ENCODE results near the gene CLDN18. TPM values are rescaled to one million over a fixed set of nuclear protein-coding genes. Genes with fewer than 3 reads are reported as not detected.

CLDN18 gene
- total RNA-seq, 1 experiment from 2014 or later: 0.08 TPM

DNA sequence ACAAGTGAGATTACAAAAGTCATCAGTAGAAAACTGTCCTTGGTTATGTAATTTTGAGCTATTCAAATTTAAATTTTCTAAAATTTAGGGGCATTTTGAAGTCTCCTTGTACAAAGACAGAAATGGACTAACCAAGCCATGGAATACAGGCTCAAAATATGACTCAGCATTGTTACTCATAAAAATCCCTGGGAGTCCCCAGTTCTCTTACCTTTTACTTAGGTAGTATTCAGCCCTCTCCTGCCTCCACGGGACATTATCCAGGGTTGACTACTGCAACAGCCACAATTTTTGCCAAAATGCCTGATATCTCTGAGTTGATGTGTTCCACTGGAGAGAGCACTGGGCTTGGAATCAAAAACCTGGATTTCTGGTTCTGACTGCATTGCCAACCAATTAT lies 25.0 kb downstream of the CLDN18 start:
- H3K27ac ChIP-seq (ENCODE audit: low read length): no peak overlapping the region
- no peak overlapping the region for H3K4me3 ChIP-seq (ENCODE audit: low read depth in 2 of 2, low read length in 2 of 2)
- no peaks in the 10 kb centered on the region for H3K27me3 ChIP-seq (ENCODE audit: control insufficient read depth, insufficient read depth, low read length)
- in situ Hi-C loops (cut with HindIII; ENCODE audit: low pct_unique_long_range_greater_than_20kb, low sequenced_read_pairs): no loop called here
- no peaks in the 10 kb centered on the region for H3K36me3 ChIP-seq (ENCODE audit: control insufficient read depth, insufficient read depth, low read length)
- ATAC-seq: no peak
- H3K9me3 ChIP-seq (ENCODE audit: control insufficient read depth, insufficient read depth, low read depth, low read length): no peaks in the 10 kb centered on the region
- intact Hi-C loops (cut with micrococcal nuclease; ENCODE audit: unreplicated experiment): no loop called here
- no peak for TF ChIP-seq POLR2AphosphoS5 (IDR thresholded peaks at IDR 0.05; ENCODE audit: low read depth, low read length)
- TF ChIP-seq CTCF (IDR thresholded peaks at IDR 0.05): no peak
- TF ChIP-seq TCF7L2 (IDR thresholded peaks at IDR 0.05; ENCODE audit: low read depth, low read length): no peak
- no peak for TF ChIP-seq SIN3A (IDR thresholded peaks at IDR 0.05; ENCODE audit: borderline replicate concordance, insufficient read depth, low read depth, low read length)
- TF ChIP-seq REST (IDR thresholded peaks at IDR 0.05; ENCODE audit: insufficient read depth in 1 of 2, low read depth in 2 of 2, low read length in 1 of 2): no peak
- no TSS peak for BruUV-seq (replicated peaks)
- no peaks in the 10 kb centered on the region for H3K4me1 ChIP-seq (ENCODE audit: control insufficient read depth, insufficient read depth, low read length)
- CTCF ChIA-PET: interaction anchor here (0.5 kb wide), 1 partner anchor 122 kb away, joined by 6 read pairs; no protein-coding TSS in a partner anchor
- POLR2A ChIA-PET: no interaction called here
- no peak for DNase-seq (ENCODE audit: low read depth, low spot score)

GRCh38 chr3:138036572-138036971 lies 26.6 kb downstream of the CLDN18 start:
- ChIA-PET POLR2A (no interaction called here), CTCF (no interaction called here)
- in situ Hi-C loops (cut with HindIII; ENCODE audit: low pct_unique_long_range_greater_than_20kb, low sequenced_read_pairs): no loop called here

More at GRCh38 chr3:138036572-138036971, 26.6 kb downstream of the CLDN18 start:
- H3K4me1 ChIP-seq (ENCODE audit: control insufficient read depth, insufficient read depth, low read length): no peaks in the 10 kb centered on the region
- H3K4me3 ChIP-seq (ENCODE audit: low read depth in 2 of 2, low read length in 2 of 2): no peak overlapping the region
- no TSS peak for BruUV-seq (replicated peaks)
- ATAC-seq (no peak), DNase-seq (ENCODE audit: low read depth, low spot score) (no peak)
- H3K9me3 ChIP-seq (ENCODE audit: control insufficient read depth, insufficient read depth, low read depth, low read length): no peaks in the 10 kb centered on the region
- TF ChIP-seq REST (IDR thresholded peaks at IDR 0.05; ENCODE audit: insufficient read depth in 1 of 2, low read depth in 2 of 2, low read length in 1 of 2): no peak
- TF ChIP-seq POLR2AphosphoS5 (IDR thresholded peaks at IDR 0.05; ENCODE audit: low read depth, low read length): no peak
- no peak for TF ChIP-seq SIN3A (IDR thresholded peaks at IDR 0.05; ENCODE audit: borderline replicate concordance, insufficient read depth, low read depth, low read length)
- no peak for TF ChIP-seq CTCF (IDR thresholded peaks at IDR 0.05)
- TF ChIP-seq TCF7L2 (IDR thresholded peaks at IDR 0.05; ENCODE audit: low read depth, low read length): no peak
- no peaks in the 10 kb centered on the region for H3K36me3 ChIP-seq (ENCODE audit: control insufficient read depth, insufficient read depth, low read length)
- intact Hi-C loops (cut with micrococcal nuclease; ENCODE audit: unreplicated experiment): no loop called here
- H3K27ac ChIP-seq (ENCODE audit: low read length): no peak overlapping the region
- no peaks in the 10 kb centered on the region for H3K27me3 ChIP-seq (ENCODE audit: control insufficient read depth, insufficient read depth, low read length)
